ENCODE data around the gene ATXN1L. TPM values are rescaled to one million over a fixed set of nuclear protein-coding genes. Genes with fewer than 3 reads are reported as not detected.
A peak's percentile ranks its signal among the peaks of the same experiment; 100 is the strongest.
"Not testable (repeated sequence)": the region's sequence is repeated elsewhere in the genome, so short reads cannot be mapped to it uniquely, and the experiment has no call there.

The ATXN1L gene
- total RNA-seq, 1 donor from 2014 or later, result 12.3 TPM

GRCh38 chr16:71893888-71894228 is 48.1 kb downstream of the ATXN1L start:
- DNase-seq (ENCODE audit: low read depth in 2 of 2), result no peak

GRCh38 chr16:71894229-71894920 is 48.6 kb downstream of the ATXN1L start:
- DNase-seq (ENCODE audit: low read depth in 2 of 2), result peak in 1 of 2 donors; percentile 73

- peak; percentile 95 to 100 for DNase-seq (ENCODE audit: low read depth in 2 of 2)
These were observed 49.3 kb downstream of the ATXN1L start, which contains the start of gene IST1 for GRCh38 chr16:71894921-71895678. Gene IST1, plus strand, starts transcription at chr16:71895531. Its CDS starts 20,110 bp downstream, at chr16:71915641.

GRCh38 chr16:71895679-71896365 is 50.0 kb downstream of the ATXN1L start:
- peak in 1 of 2 donors; percentile 40 for DNase-seq (ENCODE audit: low read depth in 2 of 2)

GRCh38 chr16:71896764-71897368 is 51.1 kb downstream of the ATXN1L start:
- no peak for DNase-seq (ENCODE audit: low read depth in 2 of 2)

GRCh38 chr16:71899171-71899570 is 53.4 kb downstream of the ATXN1L start:
- no peak for DNase-seq (ENCODE audit: low read depth in 2 of 2)

- no peak for DNase-seq (ENCODE audit: low read depth in 2 of 2)
These were observed 57.0 kb downstream of the ATXN1L start for GRCh38 chr16:71902656-71903365.

- DNase-seq (ENCODE audit: low read depth in 2 of 2), result no peak
These were observed 57.8 kb downstream of the ATXN1L start for GRCh38 chr16:71903608-71904007.

GRCh38 chr16:71904239-71904638 is 58.5 kb downstream of the ATXN1L start:
- DNase-seq (ENCODE audit: low read depth in 2 of 2), result no peak

GRCh38 chr16:71905765-71906164 is 60.0 kb downstream of the ATXN1L start:
- DNase-seq (ENCODE audit: low read depth in 2 of 2), result not testable (repeated sequence)

Other genes with a start within 250 kb of the ATXN1L start
- gene MARVELD3, start 219.8 kb upstream of the ATXN1L start, total RNA-seq, result 0.39 and 0.51 TPM in 2 replicates
- 4.5 and 6.3 TPM in 2 replicates for gene PHLPP2, start 121.3 kb upstream of the ATXN1L start, total RNA-seq
- gene AP1G1, start 37.1 kb upstream of the ATXN1L start, total RNA-seq, result 45.1 and 53.7 TPM in 2 replicates
- 5.3 and 6.8 TPM in 2 replicates for gene ZNF821, start 38.2 kb downstream of the ATXN1L start, total RNA-seq
- 118 and 153 TPM in 2 replicates for gene IST1, start 49.6 kb downstream of the ATXN1L start, total RNA-seq
- gene PKD1L3, start 154.4 kb downstream of the ATXN1L start, total RNA-seq, result under 0.01 TPM in 2 replicates
- 3.5 and 4.0 TPM in 2 replicates for gene DHODH, start 162.8 kb downstream of the ATXN1L start, total RNA-seq
- not detected in 2 replicates for gene HP, start 208.5 kb downstream of the ATXN1L start, total RNA-seq
- gene HPR, start 217.2 kb downstream of the ATXN1L start, total RNA-seq, result not detected in 2 replicates
- gene TXNL4B, start 247.6 kb downstream of the ATXN1L start, total RNA-seq, result 4.9 and 6.4 TPM in 2 replicates
- gene DHX38, start 247.9 kb downstream of the ATXN1L start, total RNA-seq, result 64.6 and 74.7 TPM in 2 replicates